Liver (tissue), 3 donors: Measurements from ENCODE around the gene CORO7.

Experiments used
- CTCF ChIP-seq: fragments of 150-350 bp; IDR thresholded peaks from 2 replicates; pipeline ENCODE4 v1.5.1; 2017; ENCODE audit warnings: improper control_type of control experiment, low read depth, low read length; ENCODE audit not compliant: missing input control
- GABPA ChIP-seq, 2 donors: IDR thresholded peaks in 1 of 2; conservative IDR thresholded peaks in 1 of 2; 2 replicates each; pipeline ENCODE4 v1.6.1; 2016; ENCODE audit warnings: antibody characterized with exemption in 2 of 2, mild to moderate bottlenecking in 1 of 2, moderate library complexity in 1 of 2
- JUND ChIP-seq, 2 donors: IDR thresholded peaks; 2 replicates each; pipeline ENCODE4 v1.6.1; 2016; ENCODE audit warnings: antibody characterized with exemption in 2 of 2
- RAD21 ChIP-seq, 2 donors: IDR thresholded peaks; 2 replicates each; pipeline ENCODE4 v1.6.1; 2016; ENCODE audit warnings: antibody characterized with exemption in 2 of 2, mild to moderate bottlenecking in 2 of 2
- REST ChIP-seq: IDR thresholded peaks from 2 replicates; pipeline ENCODE4 v1.6.1; 2016; ENCODE audit warnings: antibody characterized with exemption, mild to moderate bottlenecking
- RXRA ChIP-seq, 2 donors: IDR thresholded peaks; 2 replicates each; pipeline ENCODE4 v1.6.1; 2017 to 2018; ENCODE audit warnings: antibody characterized with exemption in 2 of 2, mild to moderate bottlenecking in 1 of 2
- TAF1 ChIP-seq: conservative IDR thresholded peaks from 2 replicates; pipeline ENCODE4 v1.6.1; 2016; ENCODE audit warnings: antibody characterized with exemption, mild to moderate bottlenecking
- YY1 ChIP-seq: IDR thresholded peaks from 2 replicates; pipeline ENCODE4 v1.6.1; 2016; ENCODE audit warnings: antibody characterized with exemption, mild to moderate bottlenecking
- TF ChIP-seq, protein P1 (sequence below): IDR thresholded peaks from 2 replicates; pipeline ENCODE4 v1.6.1; 2016; ENCODE audit warnings: antibody characterized with exemption
- TF ChIP-seq, protein P2 (sequence below): IDR thresholded peaks from 2 replicates; pipeline ENCODE4 v1.6.1; 2016; ENCODE audit warnings: antibody characterized with exemption
- TF ChIP-seq, protein P3 (sequence below): IDR thresholded peaks from 2 replicates; pipeline ENCODE4 v1.6.1; 2016; ENCODE audit warnings: antibody characterized with exemption
- donor health status: healthy.
- donor health status: healthy.

DNA sequence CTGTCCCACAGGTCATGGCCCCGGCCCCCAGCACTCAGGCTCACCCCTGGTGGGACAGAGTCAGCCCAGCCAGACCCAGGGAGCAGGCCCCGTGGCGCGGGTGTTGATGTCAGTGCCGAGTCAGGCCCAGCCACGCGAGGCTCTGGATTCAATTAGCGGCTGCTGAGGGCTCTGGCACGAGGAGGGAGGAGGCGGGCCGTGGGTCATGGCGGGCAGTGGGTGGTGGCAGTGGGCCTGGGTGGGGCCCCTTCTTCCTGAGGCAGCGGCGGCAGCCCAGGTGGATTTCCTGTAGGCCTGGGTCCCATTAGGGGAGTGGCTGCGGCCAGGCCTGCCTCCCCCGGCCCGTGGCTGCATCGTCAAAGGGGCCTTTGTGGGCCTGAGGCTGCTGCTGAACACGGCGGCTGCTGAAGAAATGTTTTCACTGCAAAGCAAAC, 31.9 kb downstream of the CORO7 start:
- TF ChIP-seq CTCF = no peak
- TF ChIP-seq TAF1 = no peak
- TF ChIP-seq REST = no peak
- TF ChIP-seq GABPA (IDR thresholded peaks at IDR 0.05 in 1 of 2, conservative IDR thresholded peaks at IDR 0.05 in 1 of 2) = no peak
- TF ChIP-seq, protein P1, sequence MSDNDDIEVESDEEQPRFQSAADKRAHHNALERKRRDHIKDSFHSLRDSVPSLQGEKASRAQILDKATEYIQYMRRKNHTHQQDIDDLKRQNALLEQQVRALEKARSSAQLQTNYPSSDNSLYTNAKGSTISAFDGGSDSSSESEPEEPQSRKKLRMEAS = no peak
- TF ChIP-seq, protein P2, sequence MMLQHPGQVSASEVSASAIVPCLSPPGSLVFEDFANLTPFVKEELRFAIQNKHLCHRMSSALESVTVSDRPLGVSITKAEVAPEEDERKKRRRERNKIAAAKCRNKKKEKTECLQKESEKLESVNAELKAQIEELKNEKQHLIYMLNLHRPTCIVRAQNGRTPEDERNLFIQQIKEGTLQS = no peak
- TF ChIP-seq RAD21 (IDR thresholded peaks at IDR 0.05) = no peak
- TF ChIP-seq, protein P3, sequence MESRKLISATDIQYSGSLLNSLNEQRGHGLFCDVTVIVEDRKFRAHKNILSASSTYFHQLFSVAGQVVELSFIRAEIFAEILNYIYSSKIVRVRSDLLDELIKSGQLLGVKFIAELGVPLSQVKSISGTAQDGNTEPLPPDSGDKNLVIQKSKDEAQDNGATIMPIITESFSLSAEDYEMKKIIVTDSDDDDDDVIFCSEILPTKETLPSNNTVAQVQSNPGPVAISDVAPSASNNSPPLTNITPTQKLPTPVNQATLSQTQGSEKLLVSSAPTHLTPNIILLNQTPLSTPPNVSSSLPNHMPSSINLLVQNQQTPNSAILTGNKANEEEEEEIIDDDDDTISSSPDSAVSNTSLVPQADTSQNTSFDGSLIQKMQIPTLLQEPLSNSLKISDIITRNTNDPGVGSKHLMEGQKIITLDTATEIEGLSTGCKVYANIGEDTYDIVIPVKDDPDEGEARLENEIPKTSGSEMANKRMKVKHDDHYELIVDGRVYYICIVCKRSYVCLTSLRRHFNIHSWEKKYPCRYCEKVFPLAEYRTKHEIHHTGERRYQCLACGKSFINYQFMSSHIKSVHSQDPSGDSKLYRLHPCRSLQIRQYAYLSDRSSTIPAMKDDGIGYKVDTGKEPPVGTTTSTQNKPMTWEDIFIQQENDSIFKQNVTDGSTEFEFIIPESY = no peak
- no peak for TF ChIP-seq JUND (IDR thresholded peaks at IDR 0.05)
- no peak for TF ChIP-seq YY1
- TF ChIP-seq RXRA (IDR thresholded peaks at IDR 0.05) = no peak
